ENCODE results near the gene RGS3.

Gene RGS3

DNA sequence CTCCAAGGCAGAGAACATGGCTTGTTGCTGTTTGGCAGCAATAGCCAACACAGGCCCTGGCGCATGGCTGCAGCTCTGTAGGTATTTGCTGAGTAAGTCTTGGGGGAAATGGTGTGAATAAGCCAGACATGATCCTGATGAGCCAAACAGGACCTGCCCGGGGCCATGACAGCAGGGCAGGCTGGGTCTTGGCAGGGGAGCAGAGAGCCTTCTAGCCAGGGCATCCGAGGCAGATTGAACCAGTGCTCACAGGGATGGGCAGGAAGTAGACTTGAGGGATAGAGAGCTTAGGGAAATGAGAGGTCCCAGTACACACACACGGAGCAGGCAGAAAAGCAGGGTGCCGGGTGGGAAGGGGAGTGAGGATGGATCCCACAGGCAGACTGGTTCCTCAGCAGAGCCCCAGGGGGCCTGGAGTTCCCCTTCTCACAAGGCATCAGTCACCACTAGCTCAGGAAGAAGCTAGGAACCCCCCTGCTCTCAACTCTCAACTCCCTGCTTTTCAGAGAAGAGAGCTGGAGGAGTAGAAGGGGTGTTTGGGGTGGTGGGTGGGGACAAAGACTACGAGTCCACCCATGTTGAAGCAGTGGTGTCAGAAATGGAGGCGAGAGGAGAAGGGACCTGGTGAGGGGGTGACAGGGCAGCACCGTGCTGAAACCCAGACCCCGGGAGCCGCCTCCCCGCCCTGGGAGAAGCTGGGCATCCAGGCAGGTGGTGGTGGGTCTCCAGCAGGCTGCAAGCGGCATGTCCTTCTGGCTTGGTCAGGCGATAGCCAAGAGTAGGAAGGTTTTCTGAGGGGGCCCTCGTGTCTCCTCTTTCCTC, 111.1 kb downstream of the RGS3 start:
- DNase-seq: no peak

DNA sequence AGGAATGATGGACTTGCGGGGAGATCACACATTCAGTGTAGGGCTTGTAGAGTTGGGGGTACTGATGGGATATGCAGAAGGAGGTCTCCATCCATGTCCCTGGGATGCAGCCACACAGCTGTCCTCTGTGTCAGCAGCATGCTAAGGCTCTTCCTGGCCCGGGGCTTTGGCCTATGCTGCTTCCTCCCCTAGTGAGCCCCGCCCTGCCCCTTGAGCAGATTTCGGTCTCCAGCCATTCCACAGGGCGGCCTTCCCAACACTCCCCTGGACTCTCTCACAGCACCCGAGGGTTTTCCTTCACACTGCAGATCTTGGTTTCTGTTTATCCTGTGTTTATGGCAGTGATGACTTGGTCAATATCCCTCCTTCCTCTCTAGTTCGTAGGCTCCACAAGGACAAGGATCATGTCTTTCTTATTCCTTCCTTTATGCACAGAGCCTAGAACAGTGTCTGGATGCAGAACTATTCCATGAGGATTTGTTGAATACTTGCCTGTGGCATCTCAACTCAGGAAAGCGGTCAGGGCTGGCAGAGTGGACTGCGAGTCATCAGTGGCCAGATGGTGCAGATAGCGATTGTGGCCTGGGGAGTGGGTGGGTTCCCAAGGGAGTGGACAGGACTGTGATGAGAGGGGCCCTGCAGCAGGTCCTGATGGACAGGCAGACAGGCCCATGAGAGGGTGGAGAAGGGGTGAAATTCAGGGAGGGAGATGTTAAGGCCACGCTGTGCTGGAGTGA, 114.2 kb downstream of the RGS3 start:
- no peak for DNase-seq

DNA sequence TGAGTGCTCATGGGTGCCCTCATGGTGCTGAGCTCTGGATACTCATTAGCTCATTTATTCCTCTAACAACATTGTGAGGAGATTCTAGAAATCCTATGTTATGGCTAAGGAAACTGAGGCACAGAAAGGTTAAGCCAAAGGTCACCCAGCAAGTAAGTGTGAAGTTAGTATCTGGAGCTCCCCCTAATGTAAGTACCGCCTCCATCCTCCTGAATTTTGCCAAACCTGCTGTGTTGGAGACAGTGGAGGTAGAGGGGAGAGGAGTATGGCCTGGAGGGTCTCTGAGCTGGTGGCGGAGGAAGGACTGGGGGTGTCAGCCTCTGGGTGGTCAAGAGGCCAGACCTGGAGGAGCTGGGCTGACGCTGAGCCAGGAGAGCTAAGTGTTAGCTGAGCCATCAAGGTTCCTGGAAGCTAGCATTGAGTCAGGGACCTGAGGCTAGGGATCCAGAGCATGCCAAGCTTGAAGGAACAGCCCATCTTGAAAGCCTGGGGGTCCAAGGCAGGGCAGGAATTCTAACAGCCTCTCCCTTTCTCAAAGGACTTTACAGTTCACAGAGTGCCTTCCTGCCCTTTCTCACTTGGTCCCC, 114.8 kb downstream of the RGS3 start:
- no peak for DNase-seq

DNA sequence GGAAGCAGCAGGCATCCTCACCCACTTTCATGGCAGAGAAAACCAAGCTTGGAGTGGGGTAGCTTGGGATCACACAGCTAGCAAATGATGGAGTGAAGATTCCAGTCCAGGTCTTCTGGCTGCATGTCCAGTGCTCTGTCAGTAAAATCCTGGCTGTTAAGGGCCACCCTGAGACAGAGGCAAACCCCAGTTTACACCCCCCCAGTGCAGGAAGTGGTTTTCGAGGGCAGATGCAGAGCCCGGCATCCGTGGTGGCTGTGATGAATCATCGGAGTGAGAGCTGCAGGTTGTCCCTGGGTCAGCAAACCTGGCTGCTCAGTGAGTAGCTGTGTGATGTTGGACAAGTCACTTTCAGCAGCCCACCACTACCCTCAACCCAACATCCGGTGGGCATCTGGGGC, 115.4 kb downstream of the RGS3 start:
- peak; percentile 97 for DNase-seq

DNA sequence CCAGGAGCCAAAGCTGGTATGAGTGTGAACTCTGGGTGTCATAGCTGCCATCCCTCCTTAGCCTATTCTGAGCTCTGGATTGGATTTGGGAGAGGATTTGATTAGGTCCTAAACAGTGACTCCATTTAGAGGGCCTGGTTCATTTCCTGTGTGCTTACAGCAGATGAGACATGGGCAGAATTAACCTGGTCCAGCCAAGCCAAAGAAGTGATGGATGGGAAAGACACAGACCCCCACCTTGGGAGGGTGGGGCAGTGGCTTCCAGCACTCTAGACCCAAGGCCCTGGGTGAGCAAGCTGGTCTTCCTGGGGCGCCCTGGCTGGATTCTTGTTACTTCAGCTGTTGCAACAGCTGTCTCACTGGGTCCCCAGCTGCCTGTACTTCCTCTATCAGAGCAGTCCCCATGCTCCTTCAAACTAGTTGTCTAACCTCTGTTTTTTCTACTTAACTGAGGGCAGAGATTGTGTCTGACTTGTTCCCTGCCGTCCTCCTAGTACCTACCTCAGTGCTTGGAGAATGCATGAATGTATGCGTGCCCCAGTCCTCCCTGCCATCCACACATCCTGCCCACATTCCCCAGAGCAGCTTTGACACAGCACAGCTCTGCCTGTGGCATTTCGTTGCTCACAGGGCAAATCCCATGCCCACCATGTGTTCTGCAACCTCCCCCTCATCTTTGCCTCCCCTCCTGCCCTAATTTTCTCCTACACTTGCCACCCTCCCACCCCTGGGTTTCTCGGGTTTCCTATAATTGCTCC, 115.9 kb downstream of the RGS3 start:
- DNase-seq: no peak

DNA sequence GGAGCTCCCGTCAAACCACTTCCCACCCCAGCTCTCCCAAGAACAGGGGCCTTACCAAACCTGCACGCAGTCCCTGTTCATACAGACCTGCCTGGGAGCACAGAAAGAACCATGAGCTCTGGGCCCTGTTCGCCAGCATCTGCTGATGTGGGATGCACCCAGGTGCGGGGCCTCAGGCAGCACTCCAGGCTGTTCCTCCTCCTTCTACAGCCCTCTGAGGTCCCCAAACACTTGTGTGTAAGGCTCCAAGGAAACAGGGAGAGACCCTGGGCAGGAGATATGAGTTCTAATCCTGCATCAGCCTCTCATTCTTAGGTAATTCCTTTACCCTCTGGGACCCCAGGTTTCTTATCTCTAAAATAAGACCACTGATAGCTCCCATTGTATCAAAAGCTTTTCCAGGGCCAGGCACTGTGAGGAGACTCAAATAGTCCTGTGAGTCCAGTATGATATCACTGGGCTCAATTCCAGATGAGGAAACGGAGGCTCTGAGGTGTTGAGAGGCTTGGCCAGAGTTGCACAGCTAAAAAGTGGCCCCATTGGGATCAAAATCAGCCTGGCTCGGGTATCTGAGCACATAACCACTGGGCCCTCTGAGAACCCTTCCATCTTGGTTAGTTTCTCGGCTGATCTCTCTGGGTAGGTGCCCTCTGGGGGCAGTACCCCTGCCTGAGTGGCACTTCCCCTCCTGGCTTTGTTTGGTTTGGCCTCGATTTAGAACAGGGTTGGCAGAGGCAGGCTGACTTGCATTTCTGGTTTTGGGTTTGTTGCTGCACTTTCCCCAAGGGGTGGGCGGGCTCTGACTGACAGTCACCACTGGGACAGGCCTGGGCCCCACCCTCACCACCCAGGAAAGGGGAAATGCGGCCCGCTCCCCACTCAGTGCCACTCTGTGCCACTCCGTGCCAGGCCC, 116.8 kb downstream of the RGS3 start:
- DNase-seq: peak; percentile 92

DNA sequence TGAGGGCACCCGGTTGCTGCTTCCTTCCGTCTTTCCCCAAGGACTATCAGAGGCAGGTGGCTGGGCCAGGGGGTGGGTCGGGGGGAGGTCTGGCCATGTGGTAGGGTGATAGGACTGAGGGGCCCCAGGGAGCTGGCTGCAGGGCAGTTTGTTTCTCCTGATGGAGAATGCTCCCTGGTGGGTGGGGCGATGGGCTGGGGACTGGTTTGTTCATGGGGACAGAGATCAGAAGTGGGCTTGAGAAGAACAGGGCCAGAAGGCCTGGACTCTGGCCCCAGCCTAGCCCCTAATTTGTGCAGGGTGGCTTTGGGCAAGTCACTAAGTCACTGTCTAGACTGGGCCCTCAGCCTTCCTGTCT, 117.4 kb downstream of the RGS3 start:
- no peak for DNase-seq

DNA sequence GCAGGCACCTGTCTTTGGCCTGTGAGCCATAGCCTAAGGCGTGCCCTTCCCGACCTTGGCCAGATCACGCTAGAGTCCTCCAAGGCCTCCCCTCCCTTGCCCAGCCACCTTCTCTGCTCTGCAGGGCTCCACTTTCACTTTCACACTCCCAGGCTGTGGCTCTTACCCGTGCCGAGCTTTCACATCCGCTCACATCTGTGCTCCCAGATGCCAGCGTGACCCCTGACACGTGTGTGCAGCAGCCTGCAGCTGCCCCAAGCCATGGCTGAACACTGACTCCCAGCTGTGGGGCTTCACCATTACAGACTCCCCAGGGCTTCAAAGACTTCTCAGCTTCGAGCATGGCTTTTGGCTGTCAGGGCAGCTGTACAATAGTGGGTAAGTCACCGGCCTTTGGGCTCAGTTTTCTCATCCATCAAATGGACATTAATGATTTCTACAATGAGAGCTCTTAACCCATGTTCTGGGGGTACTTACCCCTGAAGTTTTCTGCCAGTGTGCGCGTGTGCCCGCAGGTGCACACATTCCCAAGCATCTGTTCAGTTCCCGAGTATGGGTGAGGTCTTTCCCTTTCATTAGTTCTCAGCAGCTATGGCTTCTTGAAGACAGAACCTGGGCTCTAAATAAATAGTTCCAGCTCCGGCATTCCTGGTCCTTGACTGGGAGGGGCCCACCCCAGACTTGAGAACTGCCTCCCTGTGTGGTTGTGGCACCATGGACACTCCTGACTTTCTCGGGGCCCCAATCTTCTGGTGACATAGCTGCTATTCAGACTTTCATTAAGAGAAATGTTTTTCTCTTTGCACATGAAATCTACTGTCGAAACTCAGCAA, 118.6 kb downstream of the RGS3 start:
- DNase-seq: peak; percentile 94

DNA sequence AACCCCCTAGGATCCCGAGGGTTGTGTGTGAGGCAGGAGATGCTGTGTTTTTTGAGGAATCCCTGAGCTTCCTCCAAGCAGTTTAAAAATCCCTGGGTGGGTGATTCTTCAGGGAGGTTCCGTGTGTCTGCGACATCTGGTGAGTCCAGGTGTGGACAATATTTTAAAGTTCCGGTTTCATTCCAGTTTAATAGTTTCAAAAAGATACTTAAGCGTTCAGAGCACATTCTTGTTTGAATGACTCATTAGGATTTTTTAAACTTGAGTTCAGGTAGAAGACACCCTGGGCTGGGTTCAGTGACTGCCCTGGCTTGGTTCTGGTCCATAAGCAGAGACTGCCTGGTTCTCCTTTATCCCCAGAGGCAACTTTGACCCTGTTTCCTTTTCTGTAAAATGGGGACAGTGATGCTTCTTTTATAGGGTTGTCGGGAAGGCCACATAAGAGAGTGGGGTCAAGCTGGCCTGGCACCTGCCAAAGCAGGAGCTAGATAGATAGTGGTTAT, 119.2 kb downstream of the RGS3 start:
- DNase-seq: no peak

DNA sequence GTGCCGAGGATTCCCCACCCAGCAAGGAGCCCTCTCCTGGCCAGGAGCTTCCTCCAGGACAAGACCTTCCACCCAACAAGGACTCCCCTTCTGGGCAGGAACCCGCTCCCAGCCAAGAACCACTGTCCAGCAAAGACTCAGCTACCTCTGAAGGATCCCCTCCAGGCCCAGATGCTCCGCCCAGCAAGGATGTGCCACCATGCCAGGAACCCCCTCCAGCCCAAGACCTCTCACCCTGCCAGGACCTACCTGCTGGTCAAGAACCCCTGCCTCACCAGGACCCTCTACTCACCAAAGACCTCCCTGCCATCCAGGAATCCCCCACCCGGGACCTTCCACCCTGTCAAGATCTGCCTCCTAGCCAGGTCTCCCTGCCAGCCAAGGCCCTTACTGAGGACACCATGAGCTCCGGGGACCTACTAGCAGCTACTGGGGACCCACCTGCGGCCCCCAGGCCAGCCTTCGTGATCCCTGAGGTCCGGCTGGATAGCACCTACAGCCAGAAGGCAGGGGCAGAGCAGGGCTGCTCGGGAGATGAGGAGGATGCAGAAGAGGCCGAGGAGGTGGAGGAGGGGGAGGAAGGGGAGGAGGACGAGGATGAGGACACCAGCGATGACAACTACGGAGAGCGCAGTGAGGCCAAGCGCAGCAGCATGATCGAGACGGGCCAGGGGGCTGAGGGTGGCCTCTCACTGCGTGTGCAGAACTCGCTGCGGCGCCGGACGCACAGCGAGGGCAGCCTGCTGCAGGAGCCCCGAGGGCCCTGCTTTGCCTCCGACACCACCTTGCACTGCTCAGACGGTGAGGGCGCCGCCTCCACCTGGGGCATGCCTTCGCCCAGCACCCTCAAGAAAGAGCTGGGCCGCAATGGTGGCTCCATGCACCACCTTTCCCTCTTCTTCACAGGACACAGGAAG, 120.2 kb downstream of the RGS3 start:
- no peak for DNase-seq

DNA sequence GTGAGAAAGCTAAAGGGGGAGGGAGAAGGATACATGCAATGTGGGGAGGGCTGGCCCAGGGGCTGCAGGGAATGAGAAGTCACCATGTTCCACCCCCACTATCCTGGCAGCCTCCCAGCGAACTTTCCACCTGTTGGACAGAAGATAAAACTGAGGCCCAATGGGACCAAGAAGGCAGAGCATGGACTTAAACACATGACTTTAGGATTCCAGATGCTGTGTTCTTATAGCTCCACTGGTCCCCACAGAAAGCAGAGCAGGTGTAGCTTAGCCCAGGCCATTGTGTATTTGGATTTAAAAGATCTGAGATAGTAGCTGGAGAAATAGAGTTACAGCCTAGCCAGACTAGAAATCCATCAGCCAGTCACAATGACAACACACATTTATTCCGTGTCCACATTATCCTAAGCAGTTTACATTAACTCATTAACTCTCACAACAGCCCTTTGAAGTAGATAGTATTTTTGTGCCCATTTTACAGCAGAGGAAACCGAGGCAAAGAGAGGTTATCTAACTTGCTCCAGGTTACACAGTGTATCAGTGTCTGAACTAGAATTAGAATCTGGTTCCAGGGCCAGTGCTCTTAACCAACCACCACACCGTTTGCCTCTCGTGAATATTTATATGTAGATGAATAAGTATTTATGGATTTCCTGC, 121.0 kb downstream of the RGS3 start:
- DNase-seq: no peak

DNA sequence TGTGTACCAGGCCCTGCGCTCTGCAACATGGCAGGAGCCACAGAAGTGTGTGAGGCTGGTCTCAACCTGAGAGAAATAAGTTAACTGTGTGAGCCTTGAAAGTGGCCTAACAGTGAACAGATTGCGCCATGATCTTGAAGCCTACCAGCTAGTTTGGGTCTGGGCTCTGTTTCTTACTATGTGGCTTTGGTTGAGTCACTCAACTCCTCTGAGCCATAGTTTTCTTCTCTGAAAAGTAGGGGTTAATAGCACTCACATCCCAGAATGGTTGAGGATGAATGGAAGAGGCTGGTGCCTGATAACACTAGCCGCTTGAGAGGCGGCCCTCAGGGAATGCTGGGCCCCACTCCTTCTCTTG, 121.5 kb downstream of the RGS3 start:
- DNase-seq: no peak

DNA sequence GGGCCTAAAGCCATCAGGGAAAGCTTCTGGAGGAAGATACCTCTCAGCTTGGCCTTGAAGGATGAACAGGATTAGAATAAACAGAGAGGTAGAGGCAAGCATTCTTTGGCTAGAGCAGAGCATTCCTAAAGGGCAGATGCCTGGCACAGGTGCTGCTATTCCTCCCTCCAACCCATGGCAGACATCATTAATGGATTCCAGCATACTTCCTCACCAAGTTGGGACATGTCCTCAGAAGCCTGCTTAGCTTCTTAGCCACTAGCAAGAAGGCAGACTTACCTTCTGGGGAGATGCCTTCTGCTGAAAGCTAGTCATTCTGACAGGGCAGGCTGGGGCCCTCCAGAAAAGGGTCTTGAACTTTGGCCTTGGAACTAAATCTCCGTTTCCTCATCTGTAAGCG, 122.0 kb downstream of the RGS3 start:
- no peak for DNase-seq

DNA sequence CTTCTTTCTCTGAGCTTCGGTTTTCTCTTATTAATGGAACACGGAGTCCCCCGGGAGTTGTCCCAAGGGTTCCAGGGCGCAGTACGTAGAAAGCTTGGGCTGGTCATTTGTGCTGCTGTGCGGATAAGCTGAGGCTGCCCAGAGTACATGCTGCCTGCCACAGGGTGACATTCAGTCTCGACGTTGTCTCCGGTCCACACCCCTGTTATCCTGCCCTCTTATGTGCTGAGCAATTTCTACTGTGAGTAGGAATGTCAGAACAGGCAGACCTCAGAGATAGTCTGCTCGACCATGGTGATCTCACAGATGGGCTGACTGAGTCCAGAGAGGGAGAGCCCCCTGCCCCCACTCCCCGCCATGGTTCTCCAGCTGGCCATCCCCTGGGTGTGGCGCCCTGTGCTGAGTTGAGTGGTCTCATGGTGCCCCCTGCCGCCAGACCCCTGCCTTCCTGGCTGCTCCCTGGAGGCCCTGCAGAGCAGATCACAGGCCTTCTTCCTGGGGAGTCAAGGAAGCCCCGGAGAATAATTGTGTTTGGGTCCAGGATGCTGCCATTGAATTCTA, 124.0 kb downstream of the RGS3 start:
- no peak for DNase-seq

DNA sequence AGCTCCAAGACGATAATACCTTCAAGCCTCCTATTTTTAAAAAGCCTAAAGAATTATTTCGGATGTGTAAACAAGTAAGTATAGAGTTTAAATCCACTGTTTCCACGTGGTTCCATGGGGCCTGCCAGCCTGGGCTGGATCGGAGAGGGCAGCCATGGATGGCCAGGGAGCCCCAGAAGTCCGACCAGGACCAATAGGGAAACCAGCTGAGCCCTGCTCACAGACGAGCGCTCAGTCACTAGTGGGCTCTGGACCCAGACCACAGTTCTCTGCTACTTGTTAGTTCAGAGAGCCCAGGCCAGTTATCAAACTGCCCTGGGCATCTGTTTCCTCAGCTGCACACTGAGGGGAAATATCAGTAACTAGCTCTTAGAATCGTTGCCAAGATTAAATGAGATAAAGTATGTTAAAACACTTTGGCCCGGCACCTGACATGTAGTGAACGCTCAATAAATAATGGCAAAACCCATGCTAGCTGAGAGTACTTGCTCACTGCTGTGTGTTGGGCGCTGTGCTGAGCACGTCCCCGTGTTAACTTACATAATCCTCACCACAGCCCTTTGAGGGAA, 124.8 kb downstream of the RGS3 start:
- DNase-seq: no peak

DNA sequence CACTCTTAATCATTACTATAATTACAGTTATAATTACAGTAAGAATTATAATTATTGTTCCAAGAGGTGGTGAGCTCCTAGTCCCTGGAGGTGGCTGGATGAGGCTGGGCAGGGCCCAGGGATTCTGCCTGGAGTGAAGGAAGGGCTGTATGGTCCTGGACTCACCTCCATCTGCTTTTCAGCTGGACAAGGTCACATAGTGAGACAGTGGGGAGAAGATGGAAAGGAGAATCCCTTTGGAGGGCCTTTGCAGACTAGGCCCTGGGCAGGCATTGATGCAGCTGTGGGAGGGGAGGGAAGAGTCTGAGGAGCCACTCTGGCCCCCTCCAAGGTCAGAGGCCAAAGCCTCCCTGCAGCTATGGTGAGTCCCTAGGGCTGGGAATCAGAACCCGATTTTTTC, 125.4 kb downstream of the RGS3 start:
- no peak for DNase-seq

DNA sequence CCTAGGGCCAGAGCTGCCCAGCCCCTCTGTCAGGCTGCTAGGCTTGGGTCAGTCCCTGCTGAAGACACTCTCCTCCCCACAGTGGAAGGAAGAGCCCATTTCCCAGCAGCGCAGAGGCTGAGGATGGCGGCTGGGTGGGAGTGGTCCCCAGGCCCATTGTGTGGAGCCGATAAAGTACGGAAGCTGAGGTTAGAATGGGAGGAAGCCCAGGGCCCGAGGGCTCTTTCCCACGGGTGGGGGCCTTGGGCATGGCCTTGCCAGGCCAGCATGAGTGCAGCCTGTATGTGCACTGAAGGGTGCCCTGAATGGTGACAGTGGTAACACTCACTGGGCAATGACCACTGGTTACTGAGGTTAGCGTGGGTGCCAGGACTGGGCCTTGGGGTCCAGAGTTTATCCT, 125.9 kb downstream of the RGS3 start:
- DNase-seq: no peak

DNA sequence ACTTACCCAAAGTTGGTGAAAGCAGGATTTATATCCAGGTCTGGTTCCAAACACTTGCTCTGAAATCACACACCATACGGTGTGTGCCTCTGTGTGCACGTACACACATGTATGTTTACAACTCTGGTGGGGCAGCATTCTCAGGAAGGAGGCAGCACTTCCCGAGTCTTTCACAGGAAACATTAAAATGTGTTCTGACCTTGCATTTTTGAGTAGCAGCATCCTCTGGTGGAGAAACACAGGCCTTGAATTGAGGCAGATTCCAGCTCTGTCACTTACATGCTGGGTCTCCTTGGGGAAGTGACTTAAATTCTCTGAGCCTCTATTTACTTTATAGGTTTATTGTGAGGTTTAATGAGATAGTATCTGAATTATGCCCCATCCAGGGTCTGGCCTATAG, 126.4 kb downstream of the RGS3 start:
- no peak for DNase-seq

DNA sequence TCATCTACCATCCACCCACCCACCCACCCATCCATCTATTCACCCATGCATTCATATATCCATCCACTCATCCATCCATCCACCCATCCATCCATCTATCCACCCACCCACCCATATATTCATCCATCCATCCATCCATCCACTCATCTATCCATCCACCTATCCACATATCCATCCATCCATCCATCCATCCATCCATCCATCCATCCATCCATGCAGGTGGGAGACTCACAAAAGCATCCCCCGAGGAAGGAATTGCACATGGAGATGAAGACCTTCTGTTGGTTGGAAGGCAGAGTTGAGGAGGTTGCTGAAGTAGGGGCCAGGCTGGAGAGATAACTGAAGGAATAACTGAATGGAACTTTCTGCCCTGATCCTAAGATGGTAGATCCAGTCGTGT, 126.9 kb downstream of the RGS3 start:
- no peak for DNase-seq
